Activated T-cell treated with anti-CD3 and anti-CD28 coated beads, Interleukin-2, amount 50 U/mL, for 24 hours (primary cell): ENCODE data around the gene ABHD2.
"Not testable (repeated sequence)": the region's sequence is repeated elsewhere in the genome, so short reads cannot be mapped to it uniquely, and the experiment has no call there.

Experiments used
- DNase-seq: peaks from one replicate; pipeline ENCODE4 v3.0.0-alpha.2; 2020
- H3K27ac Mint-ChIP-seq: 2 replicates; pipeline ENCODE4 v1.8.0; 2020; ENCODE audit warnings: mild to moderate bottlenecking, mixed read lengths
- H3K27me3 Mint-ChIP-seq: 2 replicates; pipeline ENCODE4 v1.8.0; 2020; ENCODE audit warnings: mixed read lengths
- H3K36me3 Mint-ChIP-seq: 2 replicates; pipeline ENCODE4 v1.8.0; 2020; ENCODE audit warnings: low read depth, mixed read lengths
- H3K4me1 Mint-ChIP-seq: 2 replicates; pipeline ENCODE4 v1.8.0; 2020; ENCODE audit warnings: low read depth, mixed read lengths
- H3K4me3 Mint-ChIP-seq: 2 replicates; pipeline ENCODE4 v1.8.0; 2020; ENCODE audit warnings: mild to moderate bottlenecking, moderate library complexity, mixed read lengths
- H3K9me3 Mint-ChIP-seq: 2 replicates; pipeline ENCODE4 v1.8.0; 2020; ENCODE audit warnings: mixed read lengths

The ABHD2 gene

DNA sequence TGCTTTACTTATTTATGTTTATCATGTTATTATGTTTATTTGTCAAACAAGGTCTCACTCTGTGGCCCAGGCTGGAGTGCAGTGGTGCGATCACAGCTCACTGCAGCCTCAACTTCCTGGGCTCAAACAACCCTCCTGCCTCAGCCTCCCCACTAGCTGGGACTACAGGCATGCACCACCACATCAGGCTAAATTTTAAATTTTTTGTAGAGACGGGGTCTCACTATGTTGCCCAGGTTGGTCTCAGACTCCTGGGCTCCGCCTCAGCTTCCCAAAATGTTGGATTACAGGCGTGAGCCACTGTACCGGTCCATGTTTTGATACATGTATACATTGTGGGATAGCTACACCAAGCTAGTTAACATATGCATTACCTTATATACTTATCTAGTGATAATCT, 1.9 kb upstream of the ABHD2 start:
- H3K27me3 Mint-ChIP-seq, H3K9me3 Mint-ChIP-seq, H3K27ac Mint-ChIP-seq, DNase-seq, H3K4me3 Mint-ChIP-seq: not testable (repeated sequence)
- peaks cover 24% of the 10 kb centered on the region for H3K4me1 Mint-ChIP-seq
- H3K36me3 Mint-ChIP-seq, result peaks cover 13% of the 10 kb centered on the region

- no peak overlapping the region for H3K4me3 Mint-ChIP-seq
- H3K9me3 Mint-ChIP-seq, result no peaks in the 10 kb centered on the region
- peaks cover 18% of the 10 kb centered on the region for H3K36me3 Mint-ChIP-seq
- no peaks in the 10 kb centered on the region for H3K27me3 Mint-ChIP-seq
- H3K27ac Mint-ChIP-seq, result no peak overlapping the region
- DNase-seq, result no peak
- peaks cover 32% of the 10 kb centered on the region for H3K4me1 Mint-ChIP-seq
Measured at GRCh38 chr15:89087161-89087829, 961 bp upstream of the ABHD2 start.

GRCh38 chr15:89088605-89089315, 504 bp downstream of the ABHD2 start:
- no peak for DNase-seq
- H3K36me3 Mint-ChIP-seq, result peaks cover 27% of the 10 kb centered on the region
- no peak overlapping the region for H3K4me3 Mint-ChIP-seq
- peaks cover 43% of the 10 kb centered on the region for H3K4me1 Mint-ChIP-seq
- peak overlapping the region; percentile 94 for H3K27ac Mint-ChIP-seq
- no peaks in the 10 kb centered on the region for H3K27me3 Mint-ChIP-seq
- no peaks in the 10 kb centered on the region for H3K9me3 Mint-ChIP-seq

- H3K4me3 Mint-ChIP-seq, result no peak overlapping the region
- peaks cover 48% of the 10 kb centered on the region for H3K4me1 Mint-ChIP-seq
- no peak for DNase-seq
- no peaks in the 10 kb centered on the region for H3K27me3 Mint-ChIP-seq
- H3K9me3 Mint-ChIP-seq, result no peaks in the 10 kb centered on the region
- H3K27ac Mint-ChIP-seq, result peak overlapping the region; percentile 94
- peaks cover 34% of the 10 kb centered on the region for H3K36me3 Mint-ChIP-seq
Measured at GRCh38 chr15:89089316-89090230, 1.3 kb downstream of the ABHD2 start.

DNA sequence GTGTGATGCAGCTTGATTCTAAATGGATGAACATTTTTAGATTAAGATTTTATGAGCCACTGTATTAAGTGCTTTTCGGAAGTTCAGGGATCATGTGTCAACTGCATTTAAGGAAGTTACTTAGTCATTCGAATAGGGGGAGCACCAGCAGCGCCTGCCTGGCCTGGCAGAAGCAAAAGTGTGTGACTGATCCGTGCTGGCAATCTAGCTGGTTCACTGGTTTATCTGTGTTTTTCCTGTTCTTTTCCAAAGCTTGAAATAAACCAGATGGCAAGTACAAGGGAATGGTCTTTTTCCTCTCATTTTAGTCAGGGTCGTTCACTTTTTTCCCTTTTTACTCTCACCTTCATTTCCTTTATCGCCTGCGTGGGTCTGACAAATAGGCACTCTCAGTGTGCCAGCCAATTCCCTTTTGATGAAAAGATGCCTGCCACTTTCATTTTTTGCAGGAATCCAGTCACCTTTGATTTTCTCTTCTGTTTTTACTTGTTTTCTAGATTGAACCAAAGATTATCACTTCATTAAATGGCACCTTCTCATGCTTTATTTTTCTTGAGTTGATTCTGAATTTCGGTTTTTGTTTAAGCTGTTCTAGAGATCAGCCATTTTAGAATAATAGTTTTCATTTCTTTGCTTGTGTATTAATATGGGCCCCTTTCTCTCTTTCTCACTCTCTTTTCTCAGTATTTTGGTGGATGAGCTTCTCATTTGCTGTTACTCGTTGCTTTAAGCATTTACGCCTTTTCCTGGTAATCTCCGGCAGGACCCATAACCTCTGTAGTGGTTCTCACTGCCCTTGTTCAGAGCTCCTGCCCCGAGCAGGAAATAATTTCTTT, 2.8 kb downstream of the ABHD2 start:
- Mint-ChIP-seq H3K27ac (peak overlapping the region; percentile 94), H3K4me1 (peaks cover 50% of the 10 kb centered on the region), H3K9me3 (no peaks in the 10 kb centered on the region), H3K27me3 (no peaks in the 10 kb centered on the region), H3K36me3 (peaks cover 41% of the 10 kb centered on the region), H3K4me3 (no peak overlapping the region)
- DNase-seq, result peak; percentile 47

DNA sequence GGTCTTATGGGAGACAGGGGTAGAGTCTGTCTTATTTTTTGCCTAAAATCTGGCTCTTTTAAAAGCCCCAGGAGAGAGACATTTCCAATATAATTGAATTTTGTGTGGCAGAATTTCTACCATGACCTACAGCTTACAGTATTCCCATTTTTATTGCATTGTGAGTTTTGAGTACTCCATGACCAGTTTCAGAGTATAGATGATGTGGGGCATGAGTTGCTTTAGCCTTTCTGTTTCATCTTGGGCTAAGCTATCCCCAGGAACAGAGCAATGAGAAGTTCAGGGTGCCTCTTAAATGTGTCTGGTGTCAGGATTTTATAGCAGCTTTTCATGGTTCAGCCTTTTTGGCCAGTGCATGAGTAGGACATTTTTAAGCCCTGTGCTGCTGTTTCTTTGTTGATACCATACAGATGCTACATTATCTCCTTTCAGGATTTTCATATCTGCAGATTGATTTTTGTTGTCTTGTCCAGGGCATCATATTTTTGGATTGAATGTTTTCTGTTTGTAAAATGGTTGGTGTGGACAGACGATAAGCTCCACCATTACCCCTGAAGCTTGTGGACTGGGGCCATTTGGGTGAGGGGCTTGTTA, 3.5 kb downstream of the ABHD2 start:
- peaks cover 45% of the 10 kb centered on the region for H3K36me3 Mint-ChIP-seq
- H3K4me1 Mint-ChIP-seq, result peaks cover 53% of the 10 kb centered on the region
- H3K9me3 Mint-ChIP-seq, result no peaks in the 10 kb centered on the region
- DNase-seq, result no peak
- H3K4me3 Mint-ChIP-seq, result no peak overlapping the region
- peak overlapping the region; percentile 94 for H3K27ac Mint-ChIP-seq
- no peaks in the 10 kb centered on the region for H3K27me3 Mint-ChIP-seq

GRCh38 chr15:89093509-89093908, 5.3 kb downstream of the ABHD2 start:
- H3K4me3 Mint-ChIP-seq, result no peak overlapping the region
- DNase-seq, result no peak
- H3K4me1 Mint-ChIP-seq, result peaks cover 54% of the 10 kb centered on the region
- H3K27ac Mint-ChIP-seq, result peak overlapping the region; percentile 60
- H3K9me3 Mint-ChIP-seq, result no peaks in the 10 kb centered on the region
- H3K27me3 Mint-ChIP-seq, result no peaks in the 10 kb centered on the region
- peaks cover 50% of the 10 kb centered on the region for H3K36me3 Mint-ChIP-seq

DNA sequence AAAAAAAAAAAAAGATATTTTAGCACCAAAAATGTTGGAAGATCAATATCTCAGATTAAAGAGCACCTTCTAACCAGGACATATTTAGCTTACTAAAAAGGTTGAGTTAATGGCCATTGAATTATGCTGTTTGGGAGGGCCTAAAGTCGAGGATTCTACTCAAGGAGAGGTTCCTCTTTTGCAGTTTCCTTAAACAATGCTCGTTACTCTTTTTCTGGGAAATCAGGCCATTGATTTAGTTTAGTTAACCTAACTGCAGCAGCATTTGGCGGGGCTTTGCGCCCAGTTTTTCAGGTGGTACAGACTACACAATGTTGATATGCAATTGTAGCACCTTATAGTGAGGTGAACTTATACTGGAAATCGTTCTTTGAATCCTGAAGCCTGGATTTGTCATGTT, 6.8 kb downstream of the ABHD2 start:
- H3K4me1 Mint-ChIP-seq, result peaks cover 48% of the 10 kb centered on the region
- no peaks in the 10 kb centered on the region for H3K27me3 Mint-ChIP-seq
- no peak overlapping the region for H3K4me3 Mint-ChIP-seq
- no peak for DNase-seq
- H3K9me3 Mint-ChIP-seq, result no peaks in the 10 kb centered on the region
- peaks cover 53% of the 10 kb centered on the region for H3K36me3 Mint-ChIP-seq
- H3K27ac Mint-ChIP-seq, result no peak overlapping the region

DNA sequence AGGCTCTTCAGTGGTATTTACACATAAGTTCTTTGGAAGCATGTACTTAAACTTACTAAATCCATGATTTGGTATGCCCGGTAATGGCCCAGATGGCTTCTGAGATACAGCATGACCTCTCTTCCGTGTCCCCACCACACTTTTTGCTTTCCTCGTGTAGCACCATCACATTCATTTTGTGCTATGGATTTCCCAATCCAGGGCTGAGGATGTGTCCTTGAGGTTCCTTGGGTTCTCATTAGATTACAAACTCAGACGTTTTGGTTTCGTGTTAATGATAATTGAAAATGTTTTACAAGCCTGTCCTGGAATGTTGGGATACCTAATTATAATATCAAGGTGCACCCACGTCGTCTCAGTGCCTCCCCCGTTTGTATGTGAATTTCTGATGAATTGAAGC, 7.3 kb downstream of the ABHD2 start:
- H3K4me3 Mint-ChIP-seq, result no peak overlapping the region
- no peaks in the 10 kb centered on the region for H3K9me3 Mint-ChIP-seq
- peaks cover 47% of the 10 kb centered on the region for H3K4me1 Mint-ChIP-seq
- H3K27me3 Mint-ChIP-seq, result no peaks in the 10 kb centered on the region
- H3K36me3 Mint-ChIP-seq, result peaks cover 57% of the 10 kb centered on the region
- H3K27ac Mint-ChIP-seq, result no peak overlapping the region
- DNase-seq, result no peak

DNA sequence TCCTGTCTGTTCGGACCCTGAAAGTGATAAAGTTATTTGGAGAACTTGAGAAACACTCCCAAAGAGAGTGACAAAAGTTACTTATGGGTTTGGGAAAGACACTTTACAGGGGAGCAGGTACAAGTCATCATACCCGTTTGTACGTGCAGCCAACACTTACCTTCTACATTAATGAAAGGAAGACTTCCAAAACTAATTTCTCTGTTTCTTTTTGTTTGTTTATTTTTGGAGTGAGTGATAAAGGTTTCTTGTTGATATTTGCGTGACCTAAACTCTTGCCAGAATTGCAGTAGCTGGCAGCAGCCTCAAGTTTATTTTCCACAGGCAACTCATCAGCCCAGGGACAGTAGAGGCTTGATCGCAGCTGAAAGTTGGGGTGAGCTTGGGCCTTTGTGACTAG, 8.4 kb downstream of the ABHD2 start:
- Mint-ChIP-seq H3K27ac (no peak overlapping the region), H3K4me3 (no peak overlapping the region), H3K27me3 (no peaks in the 10 kb centered on the region), H3K9me3 (no peaks in the 10 kb centered on the region), H3K36me3 (peaks cover 56% of the 10 kb centered on the region), H3K4me1 (peaks cover 45% of the 10 kb centered on the region)
- DNase-seq, result no peak

GRCh38 chr15:89097313-89097712, 9.1 kb downstream of the ABHD2 start:
- no peaks in the 10 kb centered on the region for H3K27me3 Mint-ChIP-seq
- H3K4me1 Mint-ChIP-seq, result peaks cover 45% of the 10 kb centered on the region
- no peak for DNase-seq

DNA sequence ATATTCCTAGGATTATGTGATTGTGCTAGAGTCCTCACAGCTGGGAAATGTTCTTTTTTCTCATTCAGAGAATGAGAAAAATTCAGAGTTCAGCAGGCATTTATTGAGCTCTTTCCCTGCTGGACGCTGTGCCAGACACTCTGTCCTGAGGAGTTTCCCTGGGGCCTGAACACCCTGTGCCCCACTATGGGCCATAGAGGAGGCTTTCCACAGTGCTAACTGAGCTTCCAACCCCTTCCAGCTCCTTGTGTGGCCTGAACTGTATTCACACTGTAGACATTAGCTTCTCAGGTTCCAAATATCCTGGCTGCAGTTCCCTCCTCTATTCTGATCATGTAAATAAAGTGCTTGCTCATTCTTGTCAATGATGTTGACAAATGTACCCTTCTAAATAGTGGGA, 10.0 kb downstream of the ABHD2 start:
- no peak overlapping the region for H3K4me3 Mint-ChIP-seq
- H3K4me1 Mint-ChIP-seq, result peaks cover 40% of the 10 kb centered on the region
- no peaks in the 10 kb centered on the region for H3K27me3 Mint-ChIP-seq
- no peaks in the 10 kb centered on the region for H3K9me3 Mint-ChIP-seq
- no peak overlapping the region for H3K27ac Mint-ChIP-seq
- H3K36me3 Mint-ChIP-seq, result peaks cover 59% of the 10 kb centered on the region
- no peak for DNase-seq

More at GRCh38 chr15:89097313-89097712, 9.1 kb downstream of the ABHD2 start:
- H3K36me3 Mint-ChIP-seq, result peaks cover 57% of the 10 kb centered on the region
- no peaks in the 10 kb centered on the region for H3K9me3 Mint-ChIP-seq
- no peak overlapping the region for H3K4me3 Mint-ChIP-seq
- H3K27ac Mint-ChIP-seq, result no peak overlapping the region

DNA sequence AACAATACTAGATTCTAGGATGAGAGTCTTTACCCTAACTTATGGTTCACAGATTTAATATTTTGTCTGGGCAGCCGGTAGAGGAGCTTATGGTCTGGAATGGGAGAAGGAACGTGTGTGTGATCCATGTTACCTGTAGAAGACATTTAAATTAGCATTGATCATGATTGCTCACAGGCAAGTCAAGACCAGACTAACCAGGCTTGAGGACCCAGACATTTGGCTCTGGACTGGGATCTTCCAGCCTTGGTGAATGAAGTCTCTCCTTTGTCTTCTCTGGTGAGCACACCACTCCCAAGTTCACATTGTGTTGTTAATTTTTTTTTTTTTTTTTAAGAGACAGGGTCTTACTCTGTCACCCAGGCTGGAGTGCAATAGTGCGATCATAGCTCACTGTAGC, 11.7 kb downstream of the ABHD2 start:
- H3K4me1 Mint-ChIP-seq, result peaks cover 31% of the 10 kb centered on the region
- no peaks in the 10 kb centered on the region for H3K27me3 Mint-ChIP-seq
- no peaks in the 10 kb centered on the region for H3K9me3 Mint-ChIP-seq
- no peak overlapping the region for H3K27ac Mint-ChIP-seq
- no peak overlapping the region for H3K4me3 Mint-ChIP-seq
- peaks cover 62% of the 10 kb centered on the region for H3K36me3 Mint-ChIP-seq
- DNase-seq, result no peak
